Measurements from ENCODE around the gene BCAP31. TPM values are rescaled to one million over a fixed set of nuclear protein-coding genes. Genes with fewer than 3 reads are reported as not detected.
"Not testable (repeated sequence)": the region's sequence is repeated elsewhere in the genome, so short reads cannot be mapped to it uniquely, and the experiment has no call there.

The BCAP31 gene
- total RNA-seq, 1 experiment from 2014 or later: 371 TPM

DNA sequence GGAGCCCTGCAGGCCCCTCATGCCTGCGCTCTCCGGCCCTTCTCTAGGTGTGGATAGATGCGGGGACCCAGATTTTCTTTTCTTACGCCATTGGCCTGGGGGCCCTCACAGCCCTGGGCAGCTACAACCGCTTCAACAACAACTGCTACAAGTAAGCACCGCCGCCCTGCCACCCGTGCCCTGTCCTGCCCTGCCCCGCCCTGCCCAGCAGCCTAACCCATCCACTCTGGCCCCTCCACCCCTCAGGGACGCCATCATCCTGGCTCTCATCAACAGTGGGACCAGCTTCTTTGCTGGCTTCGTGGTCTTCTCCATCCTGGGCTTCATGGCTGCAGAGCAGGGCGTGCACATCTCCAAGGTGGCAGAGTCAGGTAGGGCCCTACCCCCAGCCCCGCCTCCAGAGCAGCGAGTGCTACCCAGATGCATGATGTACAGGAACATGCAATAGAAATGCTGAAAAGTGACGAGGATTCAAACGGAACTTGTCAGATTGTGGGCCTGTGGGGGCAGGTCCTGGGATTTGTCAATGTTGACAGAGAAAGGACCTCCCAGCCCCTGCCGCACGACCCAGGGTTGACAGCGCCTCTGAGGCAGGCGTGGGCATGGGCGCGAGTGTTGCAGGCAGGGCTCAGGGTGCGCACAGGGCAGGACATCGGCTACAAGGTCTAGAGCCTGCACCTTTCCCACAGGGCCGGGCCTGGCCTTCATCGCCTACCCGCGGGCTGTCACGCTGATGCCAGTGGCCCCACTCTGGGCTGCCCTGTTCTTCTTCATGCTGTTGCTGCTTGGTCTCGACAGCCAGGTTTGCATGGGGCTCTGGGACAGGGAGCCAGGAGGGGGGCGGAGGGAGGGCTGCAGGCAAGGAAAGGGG lies 30.7 kb downstream of the BCAP31 start:
- CTCF ChIA-PET: no interaction called here
- H3K4me1 Mint-ChIP-seq (ENCODE audit: low read depth, unreplicated experiment): no peaks in the 10 kb centered on the region
- DNase-seq: no peak
- H3K9me3 Mint-ChIP-seq (ENCODE audit: low read depth, unreplicated experiment): no peaks in the 10 kb centered on the region
- peaks cover 56% of the 10 kb centered on the region for H3K36me3 Mint-ChIP-seq (ENCODE audit: insufficient read depth, unreplicated experiment)
- H3K4me3 Mint-ChIP-seq (ENCODE audit: low read depth, unreplicated experiment): no peak overlapping the region
- no TSS peak for BruUV-seq (replicated peaks)
- TF ChIP-seq, protein P1, sequence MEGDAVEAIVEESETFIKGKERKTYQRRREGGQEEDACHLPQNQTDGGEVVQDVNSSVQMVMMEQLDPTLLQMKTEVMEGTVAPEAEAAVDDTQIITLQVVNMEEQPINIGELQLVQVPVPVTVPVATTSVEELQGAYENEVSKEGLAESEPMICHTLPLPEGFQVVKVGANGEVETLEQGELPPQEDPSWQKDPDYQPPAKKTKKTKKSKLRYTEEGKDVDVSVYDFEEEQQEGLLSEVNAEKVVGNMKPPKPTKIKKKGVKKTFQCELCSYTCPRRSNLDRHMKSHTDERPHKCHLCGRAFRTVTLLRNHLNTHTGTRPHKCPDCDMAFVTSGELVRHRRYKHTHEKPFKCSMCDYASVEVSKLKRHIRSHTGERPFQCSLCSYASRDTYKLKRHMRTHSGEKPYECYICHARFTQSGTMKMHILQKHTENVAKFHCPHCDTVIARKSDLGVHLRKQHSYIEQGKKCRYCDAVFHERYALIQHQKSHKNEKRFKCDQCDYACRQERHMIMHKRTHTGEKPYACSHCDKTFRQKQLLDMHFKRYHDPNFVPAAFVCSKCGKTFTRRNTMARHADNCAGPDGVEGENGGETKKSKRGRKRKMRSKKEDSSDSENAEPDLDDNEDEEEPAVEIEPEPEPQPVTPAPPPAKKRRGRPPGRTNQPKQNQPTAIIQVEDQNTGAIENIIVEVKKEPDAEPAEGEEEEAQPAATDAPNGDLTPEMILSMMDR (IDR thresholded peaks at IDR 0.05; ENCODE audit: unreplicated experiment): no peak
- intact Hi-C loops (cut with micrococcal nuclease; ENCODE audit: unreplicated experiment): no loop called here
- no peaks in the 10 kb centered on the region for H3K27me3 Mint-ChIP-seq (ENCODE audit: unreplicated experiment)
- no peak overlapping the region for H3K27ac Mint-ChIP-seq (ENCODE audit: unreplicated experiment)

DNA sequence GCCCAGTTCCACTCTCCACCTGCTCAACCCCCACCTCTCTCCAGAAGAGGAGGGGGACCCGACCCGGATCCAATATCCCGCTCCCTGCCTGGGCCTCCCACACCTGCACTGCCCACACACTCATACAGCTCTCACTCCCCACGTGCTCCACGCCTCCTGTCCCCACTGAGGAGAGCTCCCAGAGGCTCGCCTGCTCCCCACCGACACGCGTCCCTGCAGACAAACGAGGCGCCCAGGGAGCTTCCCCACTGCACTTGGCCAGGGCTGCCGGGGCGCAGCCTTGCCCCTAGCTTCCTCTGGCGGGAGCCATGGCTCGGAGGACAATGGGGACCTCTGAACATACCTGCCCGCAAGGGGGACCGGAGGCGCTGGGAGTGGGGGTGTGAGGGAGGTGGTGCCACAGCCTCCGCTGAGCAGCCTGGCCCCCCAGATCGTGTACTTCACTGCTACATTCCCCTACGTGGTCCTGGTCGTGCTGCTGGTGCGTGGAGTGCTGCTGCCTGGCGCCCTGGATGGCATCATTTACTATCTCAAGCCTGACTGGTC lies 31.5 kb downstream of the BCAP31 start:
- TF ChIP-seq, protein P1 (IDR thresholded peaks at IDR 0.05; ENCODE audit: unreplicated experiment): no peak

DNA sequence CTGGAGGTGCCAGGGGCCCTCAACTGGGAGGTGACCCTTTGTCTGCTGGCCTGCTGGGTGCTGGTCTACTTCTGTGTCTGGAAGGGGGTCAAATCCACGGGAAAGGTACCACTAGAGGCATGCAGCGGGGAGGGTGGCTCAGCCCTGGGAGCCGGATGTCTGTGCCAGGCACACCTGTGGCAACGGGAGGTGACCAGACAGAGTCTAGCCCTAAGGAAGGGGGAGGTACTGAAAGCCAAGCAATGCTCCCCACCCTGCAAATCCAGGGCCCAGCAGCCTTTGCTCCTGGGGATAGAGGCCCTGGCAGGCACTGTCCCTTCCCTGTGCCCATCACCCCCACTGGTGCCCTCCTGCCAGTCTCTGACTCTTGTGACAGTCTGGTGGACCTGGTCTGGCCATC lies 32.2 kb downstream of the BCAP31 start:
- no TSS peak for BruUV-seq (replicated peaks)
- Mint-ChIP-seq H3K9me3 (ENCODE audit: low read depth, unreplicated experiment) (no peaks in the 10 kb centered on the region), H3K36me3 (ENCODE audit: insufficient read depth, unreplicated experiment) (peaks cover 52% of the 10 kb centered on the region), H3K27ac (ENCODE audit: unreplicated experiment) (no peak overlapping the region), H3K4me3 (ENCODE audit: low read depth, unreplicated experiment) (no peak overlapping the region), H3K27me3 (ENCODE audit: unreplicated experiment) (no peaks in the 10 kb centered on the region), H3K4me1 (ENCODE audit: low read depth, unreplicated experiment) (no peaks in the 10 kb centered on the region)
- TF ChIP-seq, protein P1 (IDR thresholded peaks at IDR 0.05; ENCODE audit: unreplicated experiment): no peak
- intact Hi-C loops (cut with micrococcal nuclease; ENCODE audit: unreplicated experiment): no loop called here
- CTCF ChIA-PET: no interaction called here
- no peak for DNase-seq

More for the DNA sequence above, 31.5 kb downstream of the BCAP31 start:
- Mint-ChIP-seq H3K27ac (ENCODE audit: unreplicated experiment) (peak overlapping the region; percentile 29), H3K9me3 (ENCODE audit: low read depth, unreplicated experiment) (no peaks in the 10 kb centered on the region), H3K4me3 (ENCODE audit: low read depth, unreplicated experiment) (peak overlapping the region; percentile 31), H3K4me1 (ENCODE audit: low read depth, unreplicated experiment) (no peaks in the 10 kb centered on the region), H3K36me3 (ENCODE audit: insufficient read depth, unreplicated experiment) (peaks cover 52% of the 10 kb centered on the region), H3K27me3 (ENCODE audit: unreplicated experiment) (no peaks in the 10 kb centered on the region)
- DNase-seq: no peak
- intact Hi-C loops (cut with micrococcal nuclease; ENCODE audit: unreplicated experiment): no loop called here
- CTCF ChIA-PET: no interaction called here
- BruUV-seq (replicated peaks): no TSS peak

DNA sequence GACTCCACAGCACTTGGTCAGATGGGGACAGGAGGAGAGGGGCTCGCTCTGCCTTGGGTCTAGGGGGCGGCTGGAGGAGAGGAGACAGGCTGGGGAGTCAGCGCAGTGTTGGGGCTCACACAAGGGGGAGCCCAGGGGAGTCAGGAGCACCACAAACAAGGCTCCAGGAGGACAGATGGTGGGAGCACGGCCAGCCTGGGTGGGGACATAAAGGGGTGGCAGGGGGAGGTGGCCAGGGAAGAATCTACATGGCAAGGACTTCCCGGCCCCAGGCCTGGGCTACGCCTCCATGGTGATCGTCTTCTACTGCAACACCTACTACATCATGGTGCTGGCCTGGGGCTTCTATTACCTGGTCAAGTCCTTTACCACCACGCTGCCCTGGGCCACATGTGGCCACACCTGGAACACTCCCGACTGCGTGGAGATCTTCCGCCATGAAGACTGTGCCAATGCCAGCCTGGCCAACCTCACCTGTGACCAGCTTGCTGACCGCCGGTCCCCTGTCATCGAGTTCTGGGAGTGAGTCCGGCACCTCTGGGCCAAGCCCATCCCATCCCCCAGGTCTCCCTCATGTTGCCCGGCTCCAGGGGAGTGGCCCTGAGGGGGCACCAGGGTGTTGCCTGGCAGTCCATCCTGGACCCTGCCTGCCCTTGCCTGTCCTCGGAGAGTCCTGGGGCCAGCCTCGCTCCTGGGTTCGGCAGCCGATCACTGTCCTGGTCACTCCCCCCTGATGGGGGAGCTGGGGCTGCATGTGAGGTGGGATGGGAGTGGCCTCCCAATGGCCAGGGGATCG lies 33.0 kb downstream of the BCAP31 start:
- peaks cover 51% of the 10 kb centered on the region for H3K36me3 Mint-ChIP-seq (ENCODE audit: insufficient read depth, unreplicated experiment)
- DNase-seq; H3K9me3 Mint-ChIP-seq (ENCODE audit: low read depth, unreplicated experiment); H3K27ac Mint-ChIP-seq (ENCODE audit: unreplicated experiment); H3K27me3 Mint-ChIP-seq (ENCODE audit: unreplicated experiment); intact Hi-C loops (cut with micrococcal nuclease; ENCODE audit: unreplicated experiment); CTCF ChIA-PET; H3K4me1 Mint-ChIP-seq (ENCODE audit: low read depth, unreplicated experiment); BruUV-seq (replicated peaks); H3K4me3 Mint-ChIP-seq (ENCODE audit: low read depth, unreplicated experiment): not testable (repeated sequence)

All from Calu3 (cell line).